Spleen (tissue), 7 donors: Measurements from ENCODE around the gene MLKL.

Experiments used
- POLR2A ChIP-seq, 3 donors: fragments of 450-650 bp; IDR thresholded peaks; one replicate each; pipeline ENCODE4 v1.5.1; 2017; ENCODE audit warnings: antibody characterized with exemption in 3 of 3, mild to moderate bottlenecking in 1 of 3
- TF ChIP-seq, protein P1 (sequence below), 11 experiments: fragments of 200-600 bp in 7 of 11; fragments of 450-650 bp in 4 of 11; sonication (generic) in 4 of 11; IDR thresholded peaks in 8 of 11; conservative IDR thresholded peaks in 3 of 11; 1 replicate in 7 of 11; 2 replicates in 4 of 11; pipeline versions ENCODE4 v1.4.0 to v1.8.0; 2016 to 2021; ENCODE audit warnings: antibody characterized with exemption in 11 of 11, inconsistent platforms in 4 of 11, mild to moderate bottlenecking in 1 of 11
- donor health status: DM: no; HTN: no; CAD: no; lungs with moderate emphysema.
- donor health status: DM: no; HTN: no; CAD: no.
- donor health status: DM: no; HTN: no; CAD: no.

GRCh38 chr16:74650966-74651567 lies 49.6 kb downstream of the MLKL start:
- no peak for TF ChIP-seq POLR2A (IDR thresholded peaks at IDR 0.05)
- TF ChIP-seq, protein P1, sequence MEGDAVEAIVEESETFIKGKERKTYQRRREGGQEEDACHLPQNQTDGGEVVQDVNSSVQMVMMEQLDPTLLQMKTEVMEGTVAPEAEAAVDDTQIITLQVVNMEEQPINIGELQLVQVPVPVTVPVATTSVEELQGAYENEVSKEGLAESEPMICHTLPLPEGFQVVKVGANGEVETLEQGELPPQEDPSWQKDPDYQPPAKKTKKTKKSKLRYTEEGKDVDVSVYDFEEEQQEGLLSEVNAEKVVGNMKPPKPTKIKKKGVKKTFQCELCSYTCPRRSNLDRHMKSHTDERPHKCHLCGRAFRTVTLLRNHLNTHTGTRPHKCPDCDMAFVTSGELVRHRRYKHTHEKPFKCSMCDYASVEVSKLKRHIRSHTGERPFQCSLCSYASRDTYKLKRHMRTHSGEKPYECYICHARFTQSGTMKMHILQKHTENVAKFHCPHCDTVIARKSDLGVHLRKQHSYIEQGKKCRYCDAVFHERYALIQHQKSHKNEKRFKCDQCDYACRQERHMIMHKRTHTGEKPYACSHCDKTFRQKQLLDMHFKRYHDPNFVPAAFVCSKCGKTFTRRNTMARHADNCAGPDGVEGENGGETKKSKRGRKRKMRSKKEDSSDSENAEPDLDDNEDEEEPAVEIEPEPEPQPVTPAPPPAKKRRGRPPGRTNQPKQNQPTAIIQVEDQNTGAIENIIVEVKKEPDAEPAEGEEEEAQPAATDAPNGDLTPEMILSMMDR (IDR thresholded peaks at IDR 0.05 in 8 of 11, conservative IDR thresholded peaks at IDR 0.05 in 3 of 11) = peak in 5 of 11 experiments; percentile 11 to 35 (median 28)
